ENCODE data around the gene BATF3. TPM values are rescaled to one million over a fixed set of nuclear protein-coding genes. Genes with fewer than 3 reads are reported as not detected.

Gene BATF3
- total and polyA plus RNA-seq, 2 donors (not counting 3 experiments of a cell fraction or from before 2014, with no cell fraction given): 0.69 to 1.9 TPM

DNA sequence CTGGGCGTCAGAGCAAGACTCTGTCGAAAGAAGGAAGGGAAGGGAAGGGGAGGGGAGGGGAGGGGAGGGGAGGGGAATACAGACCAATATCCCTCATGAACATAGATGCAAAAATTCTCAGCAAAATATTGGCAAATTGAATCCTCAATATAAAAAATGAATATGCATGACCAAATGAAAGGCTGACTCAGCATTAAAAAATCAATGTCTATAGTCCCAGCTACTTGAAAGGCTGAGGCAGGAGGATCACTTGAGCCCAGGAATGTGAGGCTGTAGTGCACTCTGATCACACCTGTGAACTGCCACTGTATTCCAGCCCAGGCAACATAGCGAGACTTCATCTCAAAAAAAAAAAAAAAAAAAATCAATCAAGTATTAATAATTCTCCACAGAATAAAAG lies 24.0 kb downstream of the BATF3 start:
- Histone ChIP-seq H3K27ac (ENCODE audit: insufficient read depth, low read depth, low read length) (no peak overlapping the region), H3K4me3 (replicated peaks in 1 of 3; ENCODE audit: insufficient read depth in 1 of 3, low read depth in 1 of 3, low read length in 3 of 3) (no peak overlapping the region), H3K9me3 (replicated peaks; ENCODE audit: control insufficient read depth, insufficient read depth, low read length) (no peaks in the 10 kb centered on the region), H3K9me1 (replicated peaks; ENCODE audit: control insufficient read depth, extremely low read depth, insufficient read depth, low read length) (no peaks in the 10 kb centered on the region), H3K9ac (replicated peaks; ENCODE audit: extremely low read depth, insufficient read depth, low read length) (no peak overlapping the region), H3K4me1 (ENCODE audit: control insufficient read depth, extremely low read depth, insufficient read depth, low read length) (no peaks in the 10 kb centered on the region), H2AFZ (ENCODE audit: low read depth, low read length) (no peak overlapping the region), H3K79me2 (ENCODE audit: control insufficient read depth, insufficient read depth, low read length) (no peaks in the 10 kb centered on the region), H3K27me3 (ENCODE audit: control insufficient read depth in 2 of 2, insufficient read depth in 2 of 2, low read length in 2 of 2) (peaks cover 18 to 35% of the 10 kb centered on the region in 2 experiments), H3K4me2 (ENCODE audit: insufficient read depth, low read length) (no peak overlapping the region), H4K20me1 (replicated peaks; ENCODE audit: control insufficient read depth, extremely low read depth, insufficient read depth, low read length) (no peaks in the 10 kb centered on the region), H3K36me3 (ENCODE audit: control insufficient read depth in 2 of 2, extremely low read depth in 1 of 2, insufficient read depth in 2 of 2, low read length in 2 of 2) (no peaks in the 10 kb centered on the region)
- DNase-seq (ENCODE audit: low read depth, low spot score) (no peak), FAIRE-seq (no peak)
- ChIA-PET POLR2A (no interaction called here), CTCF (no interaction called here)
- BruUV-seq (replicated peaks): no TSS peak
- TF ChIP-seq EZH2 (IDR thresholded peaks at IDR 0.05; ENCODE audit: borderline replicate concordance, low read depth, low read length, severe bottlenecking): no peak
- no peak for TF ChIP-seq GATA2 (IDR thresholded peaks at IDR 0.05; ENCODE audit: insufficient read depth, insufficient read length, low read depth, low read length)
- dilution Hi-C loops (cut with MboI; ENCODE audit: extremely low pct_ligation_motif_present, low sequenced_read_pairs) (no loop called here), intact Hi-C loops (cut with micrococcal nuclease) (no loop called here)

- POLR2A ChIA-PET: no interaction called here
These were observed 24.8 kb downstream of the BATF3 start for GRCh38 chr1:212674872-212675271.

More at GRCh38 chr1:212674872-212675271, 24.8 kb downstream of the BATF3 start:
- no peak for DNase-seq (ENCODE audit: low read depth, low spot score)
- intact Hi-C loops (cut with micrococcal nuclease): no loop called here
- BruUV-seq (replicated peaks): no TSS peak
- Histone ChIP-seq H3K4me3 (replicated peaks in 1 of 3; ENCODE audit: insufficient read depth in 1 of 3, low read depth in 1 of 3, low read length in 3 of 3) (no peak overlapping the region), H3K36me3 (ENCODE audit: control insufficient read depth in 2 of 2, extremely low read depth in 1 of 2, insufficient read depth in 2 of 2, low read length in 2 of 2) (no peaks in the 10 kb centered on the region), H3K9me3 (replicated peaks; ENCODE audit: control insufficient read depth, insufficient read depth, low read length) (no peaks in the 10 kb centered on the region), H2AFZ (ENCODE audit: low read depth, low read length) (no peak overlapping the region), H4K20me1 (replicated peaks; ENCODE audit: control insufficient read depth, extremely low read depth, insufficient read depth, low read length) (no peaks in the 10 kb centered on the region), H3K27me3 (ENCODE audit: control insufficient read depth in 2 of 2, insufficient read depth in 2 of 2, low read length in 2 of 2) (peaks cover 22 to 36% of the 10 kb centered on the region in 2 experiments), H3K79me2 (ENCODE audit: control insufficient read depth, insufficient read depth, low read length) (no peaks in the 10 kb centered on the region), H3K4me1 (ENCODE audit: control insufficient read depth, extremely low read depth, insufficient read depth, low read length) (no peaks in the 10 kb centered on the region), H3K27ac (ENCODE audit: insufficient read depth, low read depth, low read length) (no peak overlapping the region), H3K4me2 (ENCODE audit: insufficient read depth, low read length) (no peak overlapping the region), H3K9ac (replicated peaks; ENCODE audit: extremely low read depth, insufficient read depth, low read length) (no peak overlapping the region), H3K9me1 (replicated peaks; ENCODE audit: control insufficient read depth, extremely low read depth, insufficient read depth, low read length) (no peaks in the 10 kb centered on the region)
- TF ChIP-seq MYC (IDR thresholded peaks at IDR 0.05; ENCODE audit: low read depth, low read length) (no peak), POLR2A (IDR thresholded peaks at IDR 0.05; ENCODE audit: low read depth, low read length) (no peak), POLR2AphosphoS5 (IDR thresholded peaks at IDR 0.05; ENCODE audit: insufficient read depth, low read depth, low read length) (no peak), JUN (IDR thresholded peaks at IDR 0.05; ENCODE audit: borderline replicate concordance, insufficient read depth, insufficient read length, low read depth) (no peak), GATA2 (IDR thresholded peaks at IDR 0.05; ENCODE audit: insufficient read depth, insufficient read length, low read depth, low read length) (no peak), FOS (IDR thresholded peaks at IDR 0.05; ENCODE audit: borderline replicate concordance, insufficient read depth, low read length) (no peak), CTCF (IDR thresholded peaks at IDR 0.05; ENCODE audit: extremely low read depth in 1 of 2, insufficient read depth in 1 of 2, low read depth in 1 of 2, low read length in 2 of 2) (no peak), EZH2 (IDR thresholded peaks at IDR 0.05; ENCODE audit: borderline replicate concordance, low read depth, low read length, severe bottlenecking) (no peak)
- TF ChIP-seq, protein P1, sequence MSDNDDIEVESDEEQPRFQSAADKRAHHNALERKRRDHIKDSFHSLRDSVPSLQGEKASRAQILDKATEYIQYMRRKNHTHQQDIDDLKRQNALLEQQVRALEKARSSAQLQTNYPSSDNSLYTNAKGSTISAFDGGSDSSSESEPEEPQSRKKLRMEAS (IDR thresholded peaks at IDR 0.05; ENCODE audit: insufficient read depth, insufficient read length): no peak
- FAIRE-seq: no peak
- dilution Hi-C loops (cut with MboI; ENCODE audit: extremely low pct_ligation_motif_present, low sequenced_read_pairs): no loop called here
- CTCF ChIA-PET: interaction anchor here (2.5 kb wide), 1 partner anchor 10 kb away, joined by 9 read pairs; no protein-coding TSS in a partner anchor

Measured in endothelial cell of umbilical vein (primary cell).